Activated T-helper 17 cell treated with anti-CD3 and anti-CD28 coated beads, Interleukin-2, amount 50 U/mL, for 72 hours (primary cell): ENCODE results near the gene HSD11B2. TPM values are rescaled to one million over a fixed set of nuclear protein-coding genes. Genes with fewer than 3 reads are reported as not detected.

Experiments used
- ATAC-seq: fragments of 150-1000 bp; cut with Tn5 transposase; replicated peaks from 2 replicates; pipeline ENCODE4 v1.10.0; 2021; ENCODE audit warnings: mild to moderate bottlenecking, moderate library complexity
- H3K27ac Mint-ChIP-seq: one replicate; pipeline ENCODE4 v1.8.0; 2022; ENCODE audit warnings: mixed read lengths
- H3K27me3 Mint-ChIP-seq: one replicate; pipeline ENCODE4 v1.8.0; 2022; ENCODE audit warnings: mixed read lengths
- H3K36me3 Mint-ChIP-seq: one replicate; pipeline ENCODE4 v1.8.0; 2022; ENCODE audit warnings: low read depth, mild to moderate bottlenecking, mixed read lengths
- H3K4me1 Mint-ChIP-seq: one replicate; pipeline ENCODE4 v1.8.0; 2022; ENCODE audit warnings: mixed read lengths
- H3K4me3 Mint-ChIP-seq: one replicate; pipeline ENCODE4 v1.8.0; 2022; ENCODE audit warnings: mild to moderate bottlenecking, mixed read lengths
- H3K9me3 Mint-ChIP-seq: one replicate; pipeline ENCODE4 v1.8.0; 2022; ENCODE audit warnings: mixed read lengths
- total RNA-seq, 2 donors: library from RNA; stranded (reverse); gene quantifications; one replicate each; pipeline ENCODE4 v1.2.3, GENCODE V29; 2022

HSD11B2 gene
- total RNA-seq, 2 donors from 2014 or later, result 0.21 to 1.4 TPM

- Mint-ChIP-seq H3K27ac (peak overlapping the region; percentile 48), H3K27me3 (no peaks in the 10 kb centered on the region), H3K4me3 (no peak overlapping the region), H3K4me1 (peaks cover 4% of the 10 kb centered on the region), H3K9me3 (no peaks in the 10 kb centered on the region), H3K36me3 (peaks cover 19% of the 10 kb centered on the region)
- no peak for ATAC-seq
Observed at GRCh38 chr16:67445913-67446907, 15.3 kb downstream of the HSD11B2 start.

- Mint-ChIP-seq H3K27ac (peak overlapping the region; percentile 48), H3K4me1 (peaks cover 4% of the 10 kb centered on the region), H3K36me3 (peaks cover 19% of the 10 kb centered on the region), H3K4me3 (no peak overlapping the region), H3K27me3 (no peaks in the 10 kb centered on the region), H3K9me3 (no peaks in the 10 kb centered on the region)
- ATAC-seq, result no peak
Observed at GRCh38 chr16:67446968-67447507, 16.1 kb downstream of the HSD11B2 start.

GRCh38 chr16:67447508-67448076, 16.7 kb downstream of the HSD11B2 start:
- Mint-ChIP-seq H3K27me3 (no peaks in the 10 kb centered on the region), H3K9me3 (no peaks in the 10 kb centered on the region), H3K36me3 (peaks cover 19% of the 10 kb centered on the region), H3K4me1 (peaks cover 4% of the 10 kb centered on the region), H3K27ac (peak overlapping the region; percentile 33), H3K4me3 (no peak overlapping the region)
- peak; percentile 97 for ATAC-seq

- Mint-ChIP-seq H3K27ac (no peak overlapping the region), H3K4me1 (peaks cover 4% of the 10 kb centered on the region), H3K27me3 (no peaks in the 10 kb centered on the region), H3K36me3 (peaks cover 23% of the 10 kb centered on the region), H3K4me3 (no peak overlapping the region), H3K9me3 (no peaks in the 10 kb centered on the region)
- no peak for ATAC-seq
Observed at GRCh38 chr16:67448580-67448979, 17.7 kb downstream of the HSD11B2 start.

GRCh38 chr16:67449336-67449735, 18.4 kb downstream of the HSD11B2 start:
- Mint-ChIP-seq H3K36me3 (peaks cover 23% of the 10 kb centered on the region), H3K4me1 (peaks cover 4% of the 10 kb centered on the region), H3K27ac (peak overlapping the region; percentile 58), H3K4me3 (no peak overlapping the region), H3K9me3 (no peaks in the 10 kb centered on the region), H3K27me3 (no peaks in the 10 kb centered on the region)
- ATAC-seq, result no peak

- Mint-ChIP-seq H3K27ac (peak overlapping the region; percentile 58), H3K27me3 (no peaks in the 10 kb centered on the region), H3K4me1 (peaks cover 4% of the 10 kb centered on the region), H3K36me3 (peaks cover 22% of the 10 kb centered on the region), H3K4me3 (no peak overlapping the region), H3K9me3 (no peaks in the 10 kb centered on the region)
- no peak for ATAC-seq
Observed at GRCh38 chr16:67449739-67450138, 18.8 kb downstream of the HSD11B2 start.

GRCh38 chr16:67451061-67451703, 20.3 kb downstream of the HSD11B2 start:
- Mint-ChIP-seq H3K27me3 (no peaks in the 10 kb centered on the region), H3K27ac (no peak overlapping the region), H3K9me3 (no peaks in the 10 kb centered on the region), H3K36me3 (peaks cover 17% of the 10 kb centered on the region), H3K4me3 (no peak overlapping the region), H3K4me1 (peaks cover 4% of the 10 kb centered on the region)
- ATAC-seq, result no peak

- no peak overlapping the region for H3K27ac Mint-ChIP-seq
- peaks cover 1% of the 10 kb centered on the region for H3K4me1 Mint-ChIP-seq
- no peak for ATAC-seq
- H3K27me3 Mint-ChIP-seq, result no peaks in the 10 kb centered on the region
- peaks cover 17% of the 10 kb centered on the region for H3K36me3 Mint-ChIP-seq
- H3K4me3 Mint-ChIP-seq, result no peak overlapping the region
- H3K9me3 Mint-ChIP-seq, result no peaks in the 10 kb centered on the region
Observed at GRCh38 chr16:67451704-67452435, 20.9 kb downstream of the HSD11B2 start.

- Mint-ChIP-seq H3K4me1 (peaks cover 5% of the 10 kb centered on the region), H3K4me3 (no peak overlapping the region), H3K27ac (peak overlapping the region; percentile 68), H3K36me3 (peaks cover 17% of the 10 kb centered on the region), H3K27me3 (no peaks in the 10 kb centered on the region), H3K9me3 (no peaks in the 10 kb centered on the region)
- ATAC-seq, result no peak
Observed at GRCh38 chr16:67454104-67454503, 23.2 kb downstream of the HSD11B2 start.

- Mint-ChIP-seq H3K4me1 (peaks cover 5% of the 10 kb centered on the region), H3K27ac (peak overlapping the region; percentile 68), H3K9me3 (no peaks in the 10 kb centered on the region), H3K4me3 (no peak overlapping the region), H3K27me3 (no peaks in the 10 kb centered on the region), H3K36me3 (peaks cover 17% of the 10 kb centered on the region)
- ATAC-seq, result no peak
Observed at GRCh38 chr16:67454852-67455251, 23.9 kb downstream of the HSD11B2 start.

- Mint-ChIP-seq H3K36me3 (peaks cover 5% of the 10 kb centered on the region), H3K4me3 (no peak overlapping the region), H3K27ac (peak overlapping the region; percentile 44), H3K27me3 (no peaks in the 10 kb centered on the region), H3K4me1 (peaks cover 8% of the 10 kb centered on the region), H3K9me3 (no peaks in the 10 kb centered on the region)
- ATAC-seq, result no peak
Observed at GRCh38 chr16:67456391-67457081, 25.6 kb downstream of the HSD11B2 start.

- Mint-ChIP-seq H3K36me3 (peaks cover 5% of the 10 kb centered on the region), H3K4me1 (peaks cover 8% of the 10 kb centered on the region), H3K9me3 (no peaks in the 10 kb centered on the region), H3K4me3 (no peak overlapping the region), H3K27ac (peak overlapping the region; percentile 44), H3K27me3 (no peaks in the 10 kb centered on the region)
- no peak for ATAC-seq
Observed at GRCh38 chr16:67457611-67458010, 26.7 kb downstream of the HSD11B2 start.

- Mint-ChIP-seq H3K27me3 (no peaks in the 10 kb centered on the region), H3K9me3 (no peaks in the 10 kb centered on the region), H3K36me3 (peaks cover 3% of the 10 kb centered on the region), H3K4me1 (peaks cover 8% of the 10 kb centered on the region), H3K27ac (peak overlapping the region; percentile 24), H3K4me3 (no peak overlapping the region)
- ATAC-seq, result no peak
Observed at GRCh38 chr16:67458121-67458641, 27.3 kb downstream of the HSD11B2 start.
